Activated T-helper 17 cell treated with anti-CD3 and anti-CD28 coated beads, Interleukin-2, amount 50 U/mL, for 72 hours (primary cell): ENCODE results near the gene HNRNPR. TPM values are rescaled to one million over a fixed set of nuclear protein-coding genes. Genes with fewer than 3 reads are reported as not detected.
"Not testable (repeated sequence)": the region's sequence is repeated elsewhere in the genome, so short reads cannot be mapped to it uniquely, and the experiment has no call there.

ENCODE experiments used
- ATAC-seq: fragments of 150-1000 bp; cut with Tn5 transposase; replicated peaks from 2 replicates; pipeline ENCODE4 v1.10.0; 2021; ENCODE audit warnings: mild to moderate bottlenecking, moderate library complexity
- H3K27ac Mint-ChIP-seq: one replicate; pipeline ENCODE4 v1.8.0; 2022; ENCODE audit warnings: mixed read lengths
- H3K27me3 Mint-ChIP-seq: one replicate; pipeline ENCODE4 v1.8.0; 2022; ENCODE audit warnings: mixed read lengths
- H3K36me3 Mint-ChIP-seq: one replicate; pipeline ENCODE4 v1.8.0; 2022; ENCODE audit warnings: low read depth, mild to moderate bottlenecking, mixed read lengths
- H3K4me1 Mint-ChIP-seq: one replicate; pipeline ENCODE4 v1.8.0; 2022; ENCODE audit warnings: mixed read lengths
- H3K4me3 Mint-ChIP-seq: one replicate; pipeline ENCODE4 v1.8.0; 2022; ENCODE audit warnings: mild to moderate bottlenecking, mixed read lengths
- H3K9me3 Mint-ChIP-seq: one replicate; pipeline ENCODE4 v1.8.0; 2022; ENCODE audit warnings: mixed read lengths
- total RNA-seq, 2 donors: library from RNA; stranded (reverse); gene quantifications; one replicate each; pipeline ENCODE4 v1.2.3, GENCODE V29; 2022

The HNRNPR gene
- total RNA-seq: 100 to 1,000 TPM; 110 to 193 TPM

DNA sequence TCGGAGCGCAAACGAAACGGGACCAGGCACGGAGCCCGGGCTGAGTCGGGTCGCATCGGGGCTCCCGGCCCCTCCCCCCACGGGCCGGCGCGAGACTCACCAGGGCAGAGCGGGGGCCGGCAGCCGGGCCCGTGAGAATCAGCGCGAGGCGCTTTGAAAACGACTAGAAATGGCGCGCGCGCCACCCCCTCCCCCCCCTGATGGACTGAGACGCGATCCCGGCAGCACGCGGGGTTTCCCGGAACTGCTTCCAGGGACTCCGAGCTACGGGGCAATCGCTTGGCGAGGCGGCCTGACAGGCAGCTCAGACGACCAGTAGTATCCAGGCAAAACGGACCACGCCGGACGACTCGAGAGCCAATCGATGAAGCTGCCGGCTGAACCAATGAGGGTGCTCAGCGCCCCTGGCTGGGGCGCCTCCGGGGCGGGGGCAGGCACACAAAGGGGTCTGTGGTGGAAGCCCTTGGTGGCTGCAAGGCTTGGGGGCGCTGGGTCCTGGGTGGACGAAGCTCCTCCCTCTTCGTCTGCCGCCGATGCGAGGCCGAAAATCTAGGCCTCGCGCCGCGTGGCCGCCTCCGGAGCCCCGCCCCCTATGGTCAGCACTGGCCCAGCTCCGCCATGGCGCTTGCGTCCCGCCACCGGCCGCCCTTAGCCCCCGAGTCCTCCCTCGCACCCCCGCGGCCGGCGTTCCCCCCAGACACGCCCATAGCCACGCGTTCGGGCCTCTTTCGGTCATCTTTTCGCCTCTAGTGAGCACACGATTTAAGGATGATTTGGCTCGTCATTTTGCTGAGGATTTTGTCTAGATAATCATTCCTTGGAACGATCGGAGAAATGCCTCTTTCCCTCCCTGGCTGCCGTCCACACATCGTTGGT, at the start of gene HNRNPR:
Gene HNRNPR, minus strand, starts transcription at position 174 of the 876 bp plus-strand sequence. CDS start 3,276 bp downstream, outside the sequence.
- H3K27me3 Mint-ChIP-seq: no peaks in the 10 kb centered on the region
- no peaks in the 10 kb centered on the region for H3K9me3 Mint-ChIP-seq
- H3K27ac Mint-ChIP-seq: peak within 1 kb of the TSS; percentile 98
- peak; percentile 95 for ATAC-seq
- H3K36me3 Mint-ChIP-seq: peaks cover 42% of the 10 kb centered on the region
- peaks cover 36% of the 10 kb centered on the region for H3K4me1 Mint-ChIP-seq
- H3K4me3 Mint-ChIP-seq: peak within 1 kb of the TSS; percentile 99

DNA sequence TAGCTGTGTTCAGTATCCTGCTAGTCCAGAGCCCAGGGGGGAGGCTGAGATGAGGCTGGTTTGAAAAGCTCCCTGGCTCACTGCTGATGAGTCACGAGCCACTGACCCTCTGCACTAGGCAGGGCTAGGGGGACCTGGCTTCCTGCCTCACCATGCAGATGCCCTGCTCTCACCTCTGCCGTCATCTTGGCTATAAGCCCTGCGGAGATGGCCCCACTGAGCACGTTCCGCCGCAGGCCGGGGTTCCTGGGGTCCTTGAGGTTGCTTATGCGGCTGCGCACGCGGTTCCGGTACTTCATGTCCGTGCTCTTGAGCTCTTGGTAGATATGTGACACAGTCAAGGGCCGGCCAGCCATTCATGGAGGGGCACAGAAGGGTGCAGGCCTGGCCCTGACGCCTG, 49.6 kb upstream of the HNRNPR start:
- no peaks in the 10 kb centered on the region for H3K9me3 Mint-ChIP-seq
- H3K4me1 Mint-ChIP-seq: no peaks in the 10 kb centered on the region
- ATAC-seq: no peak
- H3K27me3 Mint-ChIP-seq: no peaks in the 10 kb centered on the region
- no peak overlapping the region for H3K27ac Mint-ChIP-seq
- H3K4me3 Mint-ChIP-seq: no peak overlapping the region
- H3K36me3 Mint-ChIP-seq: no peaks in the 10 kb centered on the region

DNA sequence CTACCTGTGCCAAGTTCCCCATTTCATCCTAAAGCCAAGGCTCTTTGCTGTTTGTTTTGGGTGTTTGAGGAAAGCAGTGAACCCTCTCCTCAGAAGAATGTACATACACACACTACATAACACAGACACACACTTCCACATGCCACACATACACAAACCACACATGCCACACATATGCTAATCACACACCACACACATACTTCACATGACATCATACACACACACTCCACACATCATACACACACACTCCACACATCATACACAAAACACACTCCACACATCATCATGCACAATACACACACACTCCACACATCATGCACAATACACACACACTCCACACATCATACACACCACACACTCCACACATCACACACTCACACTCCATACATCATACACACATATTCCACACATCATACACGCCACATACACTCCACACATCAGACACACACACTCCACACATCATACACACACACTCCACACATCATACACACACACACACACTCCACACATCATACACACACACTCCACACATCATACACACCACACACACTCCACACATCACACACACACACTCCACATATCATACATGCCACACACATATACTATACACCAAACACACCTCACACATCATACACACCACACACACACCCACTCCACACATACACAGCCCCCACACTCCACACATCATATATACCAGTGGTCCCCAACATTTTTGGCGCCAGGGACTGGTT, 48.2 kb upstream of the HNRNPR start:
- Mint-ChIP-seq H3K27ac (no peak overlapping the region), H3K9me3 (no peaks in the 10 kb centered on the region), H3K4me3 (no peak overlapping the region), H3K36me3 (no peaks in the 10 kb centered on the region), H3K4me1 (no peaks in the 10 kb centered on the region), H3K27me3 (no peaks in the 10 kb centered on the region)
- ATAC-seq: no peak

DNA sequence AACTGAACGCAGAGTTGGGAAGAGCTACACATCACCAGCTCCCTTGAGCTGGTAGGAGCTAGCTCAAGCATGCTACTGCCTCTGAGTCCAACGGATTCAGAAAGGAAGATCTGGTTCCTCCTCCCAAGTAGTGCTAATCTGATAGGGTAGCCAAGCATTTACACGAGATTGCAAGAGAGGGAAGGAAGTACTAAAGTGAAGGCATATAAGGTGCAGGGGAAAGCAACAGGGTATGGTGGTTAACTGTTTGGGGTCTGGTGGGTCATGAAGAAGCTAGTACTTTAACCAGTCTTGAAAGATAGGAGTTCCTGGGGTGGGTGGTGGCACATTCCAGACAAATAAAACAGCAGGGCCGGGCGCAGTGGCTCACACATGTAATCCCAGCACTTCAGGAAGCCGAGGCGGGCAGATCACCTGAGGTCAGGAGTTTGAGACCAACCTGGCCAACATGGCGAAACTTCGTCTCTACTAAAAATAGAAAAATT, 45.8 kb upstream of the HNRNPR start:
- no peaks in the 10 kb centered on the region for H3K9me3 Mint-ChIP-seq

DNA sequence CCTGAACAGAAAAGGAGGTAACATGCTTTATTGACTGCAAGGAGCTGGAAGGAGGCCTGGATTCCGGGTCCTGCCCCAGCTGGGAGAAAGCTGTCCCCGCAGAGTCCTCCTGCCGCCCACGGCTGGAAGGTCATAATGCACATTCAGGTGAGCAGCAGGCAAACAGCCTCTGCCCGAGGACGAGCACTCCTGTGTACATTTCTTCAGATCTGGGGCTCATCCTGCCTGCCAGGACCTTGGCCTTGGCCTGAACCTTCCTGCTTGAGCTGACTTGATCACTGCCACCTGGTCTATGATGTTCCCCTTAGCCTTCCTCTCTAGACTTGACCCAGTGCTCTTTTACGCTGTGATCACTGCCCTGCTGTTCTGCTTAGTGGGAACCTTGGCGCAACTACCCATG, 43.4 kb upstream of the HNRNPR start:
- Mint-ChIP-seq H3K27me3 (no peaks in the 10 kb centered on the region), H3K4me1 (no peaks in the 10 kb centered on the region), H3K4me3 (no peak overlapping the region), H3K27ac (no peak overlapping the region), H3K9me3 (no peaks in the 10 kb centered on the region), H3K36me3 (no peaks in the 10 kb centered on the region)
- ATAC-seq: no peak

More for the DNA sequence above, 45.8 kb upstream of the HNRNPR start:
- H3K4me1 Mint-ChIP-seq: no peaks in the 10 kb centered on the region
- peak overlapping the region; percentile 13 for H3K27ac Mint-ChIP-seq
- H3K27me3 Mint-ChIP-seq: no peaks in the 10 kb centered on the region
- no peak overlapping the region for H3K4me3 Mint-ChIP-seq
- H3K36me3 Mint-ChIP-seq: no peaks in the 10 kb centered on the region
- ATAC-seq: no peak

DNA sequence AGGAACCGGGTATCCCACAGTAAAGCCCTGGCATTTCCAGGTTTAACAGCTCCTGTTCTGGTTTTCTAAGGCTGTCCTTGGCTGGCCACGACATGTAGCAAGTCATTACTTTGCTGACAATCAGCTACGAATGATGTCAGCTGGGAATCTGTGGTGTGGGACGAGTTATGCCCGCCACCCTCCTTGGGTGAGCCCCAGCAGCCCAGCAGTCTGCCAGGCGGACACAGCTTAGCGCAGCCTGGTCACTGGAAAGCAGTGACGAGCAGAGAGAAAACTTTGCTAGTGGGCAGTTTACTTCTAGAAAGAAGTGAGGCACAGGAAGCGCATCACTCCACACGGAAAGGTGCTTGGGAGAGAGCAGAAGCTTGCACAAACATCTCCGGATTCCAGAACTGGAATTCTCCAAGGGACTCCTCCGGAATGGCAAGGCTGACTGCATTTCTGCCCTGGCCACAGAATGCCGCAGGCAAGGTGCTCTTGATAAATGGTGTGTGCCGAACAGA, 41.1 kb upstream of the HNRNPR start:
- Mint-ChIP-seq H3K9me3 (no peaks in the 10 kb centered on the region), H3K36me3 (no peaks in the 10 kb centered on the region), H3K27me3 (no peaks in the 10 kb centered on the region), H3K27ac (no peak overlapping the region), H3K4me1 (no peaks in the 10 kb centered on the region), H3K4me3 (no peak overlapping the region)
- ATAC-seq: no peak

DNA sequence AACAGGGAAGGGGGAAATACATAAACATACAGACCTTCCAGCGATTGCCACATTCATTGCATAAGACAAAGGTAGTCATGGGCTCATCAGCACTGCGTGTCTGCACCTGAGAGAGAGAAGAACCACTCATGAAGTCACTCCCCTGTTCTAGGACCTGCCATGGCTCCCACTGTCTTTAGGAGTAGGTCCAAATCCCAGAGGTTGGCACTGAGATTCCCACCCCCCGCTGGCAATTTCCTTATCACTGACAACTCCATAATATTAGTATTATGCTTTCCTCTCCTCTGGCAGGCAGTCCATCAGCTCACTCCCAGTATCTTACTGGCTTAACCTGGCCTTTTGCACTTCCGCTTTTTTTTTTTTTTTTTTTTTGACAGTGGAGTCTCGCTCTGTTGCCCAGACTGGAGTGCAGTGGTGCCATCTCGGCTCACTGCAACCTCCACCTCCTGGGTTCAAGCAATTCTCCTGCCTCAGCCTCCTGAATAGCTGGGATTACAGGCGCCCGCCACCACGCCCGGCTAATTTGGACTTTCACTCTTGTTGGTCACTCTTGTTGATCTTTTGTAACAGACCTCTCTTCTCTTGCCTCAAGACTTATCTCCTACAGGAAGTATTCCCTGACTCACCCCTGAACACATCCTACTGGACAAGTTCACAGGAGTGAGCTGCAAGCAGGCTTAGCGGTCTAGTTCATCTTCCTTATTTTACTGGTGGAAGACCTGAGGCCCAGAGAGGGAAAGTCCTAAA, 40.4 kb upstream of the HNRNPR start:
- no peaks in the 10 kb centered on the region for H3K27me3 Mint-ChIP-seq
- H3K4me1 Mint-ChIP-seq: no peaks in the 10 kb centered on the region
- no peak for ATAC-seq
- H3K9me3 Mint-ChIP-seq: no peaks in the 10 kb centered on the region
- no peak overlapping the region for H3K4me3 Mint-ChIP-seq
- no peaks in the 10 kb centered on the region for H3K36me3 Mint-ChIP-seq
- H3K27ac Mint-ChIP-seq: no peak overlapping the region

DNA sequence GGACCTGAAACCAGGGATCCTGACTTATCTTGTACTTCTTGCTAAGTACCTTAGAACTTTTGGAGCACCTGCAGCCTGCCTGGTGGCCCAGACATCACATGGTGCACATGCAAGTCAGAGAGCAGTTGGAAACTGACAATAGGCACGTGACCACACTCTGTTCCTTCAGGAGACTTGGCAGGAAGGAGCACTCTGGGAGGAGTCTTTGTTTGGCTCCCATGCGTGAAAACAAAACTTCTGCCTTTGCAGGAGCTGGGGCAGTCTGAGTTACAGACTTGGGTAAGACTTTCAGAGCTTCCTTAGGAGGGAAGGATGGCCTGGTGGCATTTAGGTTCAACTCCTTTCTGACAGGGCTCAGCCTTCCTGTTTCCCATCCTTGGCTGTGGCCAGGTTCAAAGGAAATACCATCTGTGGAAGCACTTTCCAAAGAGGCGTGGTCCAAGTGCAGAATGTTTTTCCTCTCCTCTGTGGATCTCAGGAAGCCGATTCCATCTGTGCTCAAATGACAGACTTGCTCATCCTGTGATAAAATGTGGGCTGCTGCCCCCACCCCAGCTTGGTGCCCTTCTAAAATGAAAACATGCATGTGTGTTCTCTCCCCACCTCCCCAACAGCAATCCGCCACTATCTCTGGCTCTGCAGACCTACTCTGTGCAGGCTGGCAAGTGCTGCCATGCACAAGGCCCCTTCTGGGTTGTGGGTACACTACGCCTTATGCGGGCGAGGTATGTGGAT, 39.7 kb upstream of the HNRNPR start:
- Mint-ChIP-seq H3K9me3 (no peaks in the 10 kb centered on the region), H3K36me3 (no peaks in the 10 kb centered on the region), H3K4me3 (no peak overlapping the region), H3K27me3 (no peaks in the 10 kb centered on the region), H3K27ac (no peak overlapping the region), H3K4me1 (no peaks in the 10 kb centered on the region)
- ATAC-seq: no peak

DNA sequence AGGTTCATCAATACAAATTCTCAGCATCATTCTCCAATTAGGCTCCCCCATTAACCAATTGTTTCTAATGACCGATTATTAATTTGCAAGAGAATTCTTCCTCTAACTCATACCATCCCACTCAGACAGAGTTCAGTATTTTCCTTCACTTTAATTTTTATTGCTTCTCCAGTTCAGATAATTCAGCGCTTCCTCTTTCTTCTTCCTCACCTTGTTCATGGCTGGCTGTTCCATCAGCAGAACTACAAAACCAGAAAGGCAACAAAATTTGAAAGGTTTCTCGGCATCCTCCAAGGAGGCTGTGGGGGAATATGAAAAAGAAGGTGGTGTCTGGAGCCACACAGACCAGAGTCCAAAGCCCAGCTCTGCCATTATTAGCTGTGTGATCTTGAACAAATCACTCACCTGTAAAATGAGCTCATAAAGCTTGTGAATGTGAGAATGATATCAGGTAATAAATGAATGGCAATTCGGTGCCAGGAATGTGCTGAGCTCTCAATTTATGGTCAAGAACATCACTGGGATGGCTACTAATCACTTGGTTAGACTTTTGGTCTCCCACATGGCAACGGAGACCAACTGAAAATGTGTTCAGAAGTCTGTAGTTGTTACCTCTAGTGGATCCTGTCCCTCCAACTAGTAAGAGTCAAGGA, 37.3 kb upstream of the HNRNPR start:
- Mint-ChIP-seq H3K27ac (no peak overlapping the region), H3K4me3 (no peak overlapping the region), H3K9me3 (no peaks in the 10 kb centered on the region), H3K27me3 (no peaks in the 10 kb centered on the region), H3K36me3 (no peaks in the 10 kb centered on the region), H3K4me1 (no peaks in the 10 kb centered on the region)
- ATAC-seq: no peak

DNA sequence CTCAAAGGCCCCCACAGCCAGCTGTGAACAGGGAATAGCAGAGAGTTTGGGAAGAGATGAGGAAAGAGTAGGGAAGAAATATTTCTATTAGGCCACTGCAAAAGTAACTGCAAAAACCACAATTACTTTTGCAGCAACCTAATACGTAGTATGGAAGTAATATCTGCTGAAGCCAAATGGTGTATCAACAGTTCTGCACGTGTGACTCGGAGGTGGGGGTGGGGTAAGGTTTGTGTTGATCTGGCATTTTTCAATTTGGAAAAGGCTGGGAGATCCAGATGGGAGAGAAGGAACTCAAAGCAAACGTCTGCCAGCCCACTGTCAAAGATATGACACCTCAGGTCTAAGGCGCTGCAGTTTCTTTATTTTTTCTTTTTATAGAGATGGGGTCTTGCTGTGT, 36.6 kb upstream of the HNRNPR start:
- no peaks in the 10 kb centered on the region for H3K4me1 Mint-ChIP-seq
- H3K4me3 Mint-ChIP-seq: no peak overlapping the region
- ATAC-seq: no peak

DNA sequence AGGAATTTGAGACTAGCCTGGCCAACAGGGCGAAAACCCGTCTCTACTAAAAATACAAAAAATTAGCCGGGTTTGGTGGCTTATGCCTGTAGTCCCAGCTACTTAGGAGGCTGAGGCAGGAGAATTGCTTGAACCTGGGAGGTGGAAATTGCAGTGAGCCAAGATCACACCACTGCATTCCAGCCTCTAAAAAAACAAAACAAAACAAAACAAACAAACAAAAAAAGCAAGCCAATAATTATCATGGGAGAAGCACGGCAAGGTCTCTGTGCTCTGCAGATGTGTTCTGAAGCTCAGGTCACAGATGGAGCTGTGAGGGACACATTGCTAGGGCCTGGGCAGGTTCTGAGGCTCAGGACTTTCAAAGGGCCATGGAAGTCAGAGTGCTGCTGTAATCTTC, 36.2 kb upstream of the HNRNPR start:
- H3K36me3 Mint-ChIP-seq, H3K4me1 Mint-ChIP-seq, H3K4me3 Mint-ChIP-seq, H3K27ac Mint-ChIP-seq, H3K9me3 Mint-ChIP-seq, ATAC-seq, H3K27me3 Mint-ChIP-seq: not testable (repeated sequence)

More for the DNA sequence above, 36.6 kb upstream of the HNRNPR start:
- no peaks in the 10 kb centered on the region for H3K9me3 Mint-ChIP-seq
- no peak overlapping the region for H3K27ac Mint-ChIP-seq
- H3K27me3 Mint-ChIP-seq: no peaks in the 10 kb centered on the region
- no peaks in the 10 kb centered on the region for H3K36me3 Mint-ChIP-seq

DNA sequence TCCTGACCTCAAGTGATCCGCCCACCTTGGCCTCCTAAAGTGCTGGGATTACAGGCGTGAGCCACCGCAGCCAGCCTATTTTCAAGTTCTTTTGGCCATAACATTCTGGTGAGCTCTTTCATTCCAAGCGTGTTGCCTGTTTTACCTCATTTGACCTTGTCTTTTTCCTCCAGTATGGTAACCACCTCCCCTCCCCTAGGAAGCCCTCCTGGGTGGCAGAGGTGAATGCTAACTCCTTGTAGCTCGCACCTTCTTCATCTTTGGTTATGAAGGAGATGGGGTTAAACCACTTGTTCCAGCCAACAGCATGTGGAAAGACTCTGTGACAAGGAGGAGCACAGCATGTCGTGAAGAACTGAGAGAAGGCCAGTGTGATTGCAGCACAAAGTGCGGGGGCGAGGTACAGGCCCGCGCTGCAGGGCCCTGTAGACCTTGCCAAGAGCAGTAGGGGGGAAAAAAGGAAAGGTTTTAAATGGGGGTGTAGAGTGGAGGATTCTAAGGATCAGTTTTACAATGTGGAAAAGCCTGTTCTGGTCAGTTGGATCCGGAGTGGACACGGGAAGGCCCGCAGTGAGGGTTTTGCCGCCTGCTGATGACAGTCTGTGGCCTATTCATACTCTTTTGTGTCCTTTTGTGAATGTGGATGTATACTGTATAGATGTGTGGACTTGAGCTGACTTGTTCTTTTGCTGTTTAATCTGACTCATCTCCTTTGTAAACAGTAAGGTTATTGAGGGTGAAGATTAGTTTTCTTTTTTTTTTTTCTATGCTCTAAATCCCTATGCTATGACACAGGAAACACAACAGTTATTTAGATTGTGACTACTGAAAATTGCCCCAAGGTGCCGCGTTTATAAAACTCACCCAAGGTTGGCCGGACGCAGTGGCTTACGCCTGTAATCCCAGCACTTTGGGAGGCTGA, 33.1 kb upstream of the HNRNPR start:
- ATAC-seq: no peak
- H3K27me3 Mint-ChIP-seq: no peaks in the 10 kb centered on the region
- no peaks in the 10 kb centered on the region for H3K36me3 Mint-ChIP-seq
- no peak overlapping the region for H3K4me3 Mint-ChIP-seq
- no peaks in the 10 kb centered on the region for H3K9me3 Mint-ChIP-seq
- no peak overlapping the region for H3K27ac Mint-ChIP-seq
- no peaks in the 10 kb centered on the region for H3K4me1 Mint-ChIP-seq
